Midbrain (tissue), 1 donor: ENCODE data around the gene CEP85.
"Not testable (repeated sequence)": the region's sequence is repeated elsewhere in the genome, so short reads cannot be mapped to it uniquely, and the experiment has no call there.

Experiments used
- DNase-seq: peaks from one replicate; lab custom pipeline; 2025; lab: John Stamatoyannopoulos, UW

The CEP85 gene

DNA sequence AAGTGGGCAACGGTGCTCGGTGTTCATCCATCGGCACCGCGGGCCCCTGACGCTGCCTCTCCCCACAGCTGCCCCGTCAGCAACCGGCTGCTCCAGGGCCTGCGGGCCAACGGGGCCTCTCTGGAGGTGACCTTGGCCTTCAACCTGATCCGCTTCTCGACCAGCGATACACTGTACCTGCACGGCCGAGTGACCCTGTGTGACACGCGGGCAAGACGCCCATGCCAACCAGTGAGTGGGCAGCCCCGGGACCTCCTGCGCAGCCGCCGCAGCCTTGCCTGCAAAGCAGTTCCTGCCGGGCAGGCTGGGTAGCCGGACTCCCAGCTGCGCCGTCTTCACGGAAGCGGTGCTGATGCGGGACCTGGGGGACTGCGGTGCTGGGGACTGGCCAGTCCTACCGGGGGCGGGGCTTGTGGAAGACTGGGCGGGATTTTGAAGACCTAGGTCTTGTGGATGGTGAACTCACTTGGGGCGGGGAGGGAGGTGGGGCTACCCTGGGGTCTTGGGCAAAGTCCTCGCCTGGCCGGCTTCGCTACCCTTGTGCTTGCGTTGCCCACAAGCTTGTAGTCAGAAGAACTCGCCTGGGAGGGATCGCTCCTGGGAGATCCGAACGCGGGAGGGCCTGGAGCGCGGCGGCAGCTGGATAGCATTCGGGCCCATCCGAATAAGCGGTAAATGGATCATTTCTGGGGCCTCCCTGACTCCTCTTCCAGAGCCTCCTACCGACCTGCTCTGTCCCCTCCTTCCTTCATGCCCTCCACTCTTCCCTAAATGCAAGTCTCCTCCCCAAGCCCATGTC lies 8.8 kb upstream of the CEP85 start:
- peak; percentile 30 for DNase-seq

DNA sequence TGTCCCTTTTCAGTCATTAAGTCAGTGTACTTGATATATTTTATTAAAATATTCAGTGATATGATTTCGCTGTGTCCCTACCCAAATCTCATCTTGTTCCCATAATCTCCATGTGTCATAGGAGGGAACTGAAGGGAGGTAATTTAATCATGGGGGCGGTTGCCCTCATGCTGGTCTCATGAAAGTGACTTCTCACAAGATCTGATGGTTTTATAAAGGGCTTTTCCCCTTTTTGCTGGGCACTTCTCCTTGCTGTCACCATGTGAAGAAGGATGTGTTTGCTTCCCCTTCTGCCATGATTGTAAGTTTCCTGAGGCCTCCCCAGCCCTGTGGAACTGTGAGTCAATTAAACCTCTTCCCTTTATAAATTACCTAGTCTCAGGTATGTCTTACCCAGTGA lies 3.3 kb upstream of the CEP85 start:
- not testable (repeated sequence) for DNase-seq

DNA sequence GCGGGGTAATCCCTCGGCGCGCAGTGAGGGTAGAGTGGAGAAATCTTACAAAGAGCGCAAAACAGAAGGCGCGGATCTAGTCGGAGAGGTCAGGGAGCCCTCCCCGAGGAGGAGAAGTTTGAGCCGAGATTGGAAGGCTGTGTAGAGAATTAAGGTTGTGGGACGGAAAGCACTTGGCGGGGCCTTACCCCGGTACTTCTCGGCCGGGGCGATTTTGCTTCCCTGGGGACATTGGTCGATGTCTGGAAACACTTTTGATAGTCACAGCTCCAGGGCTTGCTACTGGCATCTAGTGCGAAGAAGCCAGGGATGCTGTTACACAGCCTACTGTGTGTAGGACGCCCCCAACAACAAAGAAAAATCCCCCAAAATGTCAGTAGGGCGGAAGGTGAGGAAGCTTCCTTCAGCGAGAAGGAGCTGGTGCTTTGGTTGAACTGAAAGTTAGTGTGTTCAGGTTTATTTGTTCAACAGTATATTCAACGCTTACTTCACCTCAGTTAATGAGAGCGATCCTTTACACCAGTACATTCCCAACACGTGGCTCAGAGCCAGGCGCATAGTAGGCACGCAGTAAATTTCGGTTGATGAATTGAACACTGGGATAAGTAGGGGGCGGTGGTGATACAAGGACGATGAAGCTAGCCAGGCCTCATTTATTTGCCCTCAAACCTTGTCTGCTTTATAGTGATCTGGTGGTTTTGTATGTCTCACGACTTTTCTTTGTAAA lies 807 bp downstream of the CEP85 start:
- DNase-seq: no peak

DNA sequence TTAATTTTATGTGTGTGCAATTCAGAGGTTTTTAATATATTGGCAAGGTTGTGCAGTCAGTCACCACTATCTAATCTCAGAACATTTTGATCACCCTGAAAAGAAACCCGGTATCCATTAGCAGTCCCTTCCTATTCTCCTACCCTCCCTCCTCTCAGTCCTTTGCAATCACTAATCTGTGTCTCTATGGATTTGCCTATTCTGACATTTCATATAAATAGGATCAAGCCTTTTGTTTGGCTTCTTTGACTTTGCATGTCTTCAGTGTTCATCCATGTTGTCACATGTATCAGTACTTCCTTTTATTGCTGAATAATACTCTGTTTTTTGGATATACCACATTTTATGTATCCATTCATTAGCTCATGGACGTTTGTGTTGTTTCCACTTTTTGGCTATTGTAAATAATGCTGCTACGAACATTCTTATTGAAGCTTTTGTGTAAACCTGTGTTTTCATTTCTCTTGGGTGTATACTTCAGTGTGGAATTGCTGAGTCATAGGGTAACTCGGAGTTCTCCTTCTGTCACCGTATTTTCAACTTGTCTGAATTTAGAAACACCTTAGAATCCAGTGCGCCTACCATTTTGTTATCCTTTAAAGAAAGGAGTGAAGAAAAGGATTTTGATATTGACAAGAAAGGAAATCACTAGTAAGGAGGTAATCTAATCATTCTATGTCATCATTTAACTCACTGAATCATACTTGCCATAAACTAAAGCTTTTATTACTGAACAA lies 3.4 kb downstream of the CEP85 start:
- no peak for DNase-seq

DNA sequence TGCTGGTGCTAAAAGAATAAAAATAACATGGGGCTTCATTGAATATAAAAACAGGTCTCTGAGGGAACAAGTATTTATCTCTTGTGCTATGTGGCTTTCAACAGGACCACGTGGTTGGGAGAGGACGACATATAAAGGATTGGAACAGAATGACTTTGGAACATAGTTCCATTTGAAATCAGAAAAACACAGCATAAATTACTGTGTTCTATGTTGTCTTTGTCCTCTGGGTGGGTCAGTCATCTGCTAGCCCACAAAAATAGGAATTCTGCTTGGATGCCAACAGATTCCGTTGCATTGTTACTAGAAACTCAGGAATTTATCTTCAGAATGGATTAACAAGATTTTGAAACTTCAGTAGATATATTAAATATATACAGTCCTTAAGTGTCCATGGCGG lies 5.9 kb downstream of the CEP85 start:
- DNase-seq: peak; percentile 75

DNA sequence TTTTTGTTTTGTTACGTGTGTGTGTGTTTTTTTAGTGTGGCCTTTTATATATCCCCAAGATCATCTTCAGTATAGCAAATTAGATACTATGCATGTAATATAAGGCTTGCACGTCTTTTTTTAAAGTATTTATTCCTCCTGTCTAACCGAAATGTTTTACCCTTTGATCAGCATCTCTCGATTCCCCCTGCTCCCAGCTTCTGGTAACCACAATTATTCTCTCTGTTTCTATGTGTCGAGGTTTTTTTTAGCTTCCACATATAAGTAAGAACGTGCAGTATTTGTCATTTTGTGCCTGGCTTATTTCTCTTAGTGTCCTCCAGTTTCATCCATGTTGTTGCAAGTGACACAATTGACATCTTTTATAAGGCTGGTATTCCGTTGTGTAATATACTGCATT lies 18.7 kb downstream of the CEP85 start:
- DNase-seq: no peak

DNA sequence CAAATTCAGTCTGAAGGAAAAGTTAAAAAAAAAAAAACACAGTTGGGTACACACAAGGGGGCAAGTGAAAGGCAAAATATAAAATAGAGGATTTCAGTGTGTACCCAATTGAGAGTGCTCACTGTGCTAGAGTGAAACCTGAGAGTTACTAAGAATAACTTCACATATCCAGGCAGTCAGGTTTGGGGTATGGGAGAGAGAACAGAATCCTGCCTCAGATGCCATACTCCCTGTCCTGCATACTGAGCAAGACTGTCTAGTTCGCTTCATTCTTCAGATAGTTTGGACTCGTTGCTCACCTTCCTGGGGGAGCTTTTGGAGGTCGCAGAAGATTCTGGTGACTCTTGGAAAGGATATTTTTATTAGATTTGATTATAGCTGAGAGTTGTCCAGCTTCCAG lies 20.4 kb downstream of the CEP85 start:
- DNase-seq: no peak

DNA sequence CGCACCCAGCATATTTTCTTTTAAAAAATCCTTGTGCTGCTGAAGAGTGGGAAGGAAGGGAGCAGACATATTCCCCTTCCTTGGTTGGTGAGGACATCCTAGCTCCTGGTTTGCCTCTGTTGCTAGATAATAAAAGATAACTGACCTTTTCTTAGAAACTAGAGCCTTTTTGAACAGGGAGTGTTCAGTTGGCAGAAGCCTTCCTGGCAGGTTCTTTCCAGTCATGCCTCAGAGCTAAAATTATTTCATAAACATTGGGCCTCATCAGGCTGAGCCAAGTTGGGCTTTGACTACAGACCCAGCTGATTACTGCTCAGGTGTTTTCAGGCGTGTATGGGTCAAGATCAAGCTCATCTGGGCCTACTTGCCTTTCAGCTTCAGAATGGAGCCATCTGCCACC lies 23.2 kb downstream of the CEP85 start:
- no peak for DNase-seq

DNA sequence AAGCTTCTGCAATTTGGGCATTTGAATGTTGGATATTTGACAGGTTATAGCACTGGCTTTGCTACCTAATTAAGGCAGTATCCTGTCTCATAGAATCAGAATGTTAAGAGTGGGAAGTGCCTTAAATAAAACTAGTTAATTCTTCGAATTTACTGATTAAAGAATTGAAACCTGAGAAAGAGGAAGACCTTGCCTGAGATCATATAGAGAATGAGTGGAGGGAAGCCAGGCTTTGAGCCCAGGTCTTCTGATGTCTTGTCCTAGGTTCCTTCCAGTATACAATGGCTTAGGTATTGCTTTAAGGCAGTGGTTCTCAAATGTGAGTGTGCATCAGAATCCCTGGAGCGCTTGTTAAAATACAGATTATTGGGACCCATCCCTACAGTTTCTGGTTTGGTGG lies 25.0 kb downstream of the CEP85 start:
- DNase-seq: no peak

DNA sequence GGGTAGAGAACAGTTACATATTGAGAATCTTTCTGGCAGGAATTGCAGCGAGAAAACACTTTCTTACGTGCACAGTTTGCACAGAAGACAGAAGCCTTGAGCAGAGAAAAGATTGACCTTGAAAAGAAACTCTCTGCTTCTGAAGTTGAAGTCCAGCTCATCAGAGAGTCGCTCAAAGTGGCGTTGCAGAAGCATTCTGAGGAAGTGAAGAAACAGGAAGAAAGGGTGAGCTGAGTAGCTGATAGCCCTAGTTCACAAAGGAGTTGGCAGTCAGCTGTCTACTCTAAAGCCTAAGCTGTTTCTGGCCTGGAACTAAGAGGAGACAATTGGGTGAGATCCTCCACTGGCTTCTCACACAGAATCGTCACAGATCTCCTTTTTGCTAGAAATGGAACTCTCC lies 25.6 kb downstream of the CEP85 start:
- no peak for DNase-seq

DNA sequence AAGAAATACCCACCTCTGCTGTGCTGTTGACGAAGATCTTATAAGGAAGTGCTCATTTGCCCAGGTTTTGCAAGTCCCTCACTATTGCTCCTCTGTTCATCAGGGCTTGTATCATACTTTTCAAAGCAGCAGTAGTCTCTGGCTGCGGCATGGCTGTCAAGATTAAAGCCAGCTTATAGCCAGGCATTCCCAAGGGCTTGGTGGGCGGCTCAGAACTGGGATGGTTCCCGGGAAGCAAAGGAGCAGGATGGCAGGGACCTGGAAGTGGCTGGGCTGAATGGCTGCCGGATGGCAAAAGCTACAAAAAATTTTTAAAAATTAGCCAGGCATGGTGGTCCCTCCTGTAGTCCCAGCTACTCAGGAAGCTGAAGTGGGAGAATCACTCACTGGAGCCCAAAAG lies 29.2 kb downstream of the CEP85 start:
- no peak for DNase-seq

DNA sequence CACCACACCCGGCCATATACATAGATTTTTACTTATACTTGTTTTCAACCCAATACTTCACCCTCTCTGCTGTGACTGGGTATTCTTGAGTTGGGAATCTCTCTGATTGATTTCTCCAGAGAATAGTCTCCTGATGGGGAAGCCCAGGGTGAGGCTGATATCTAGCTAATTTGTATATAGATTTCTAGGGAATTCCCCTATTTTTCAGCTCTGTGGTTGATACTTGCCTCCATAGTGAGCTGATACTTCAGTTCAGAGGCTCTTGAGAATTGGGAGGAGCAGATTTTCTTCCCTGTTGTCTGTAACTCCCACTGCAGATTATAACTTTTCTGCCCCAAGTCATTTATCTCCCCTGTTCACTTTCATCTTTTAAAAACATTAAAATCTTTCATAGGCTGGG lies 31.4 kb downstream of the CEP85 start:
- no peak for DNase-seq

DNA sequence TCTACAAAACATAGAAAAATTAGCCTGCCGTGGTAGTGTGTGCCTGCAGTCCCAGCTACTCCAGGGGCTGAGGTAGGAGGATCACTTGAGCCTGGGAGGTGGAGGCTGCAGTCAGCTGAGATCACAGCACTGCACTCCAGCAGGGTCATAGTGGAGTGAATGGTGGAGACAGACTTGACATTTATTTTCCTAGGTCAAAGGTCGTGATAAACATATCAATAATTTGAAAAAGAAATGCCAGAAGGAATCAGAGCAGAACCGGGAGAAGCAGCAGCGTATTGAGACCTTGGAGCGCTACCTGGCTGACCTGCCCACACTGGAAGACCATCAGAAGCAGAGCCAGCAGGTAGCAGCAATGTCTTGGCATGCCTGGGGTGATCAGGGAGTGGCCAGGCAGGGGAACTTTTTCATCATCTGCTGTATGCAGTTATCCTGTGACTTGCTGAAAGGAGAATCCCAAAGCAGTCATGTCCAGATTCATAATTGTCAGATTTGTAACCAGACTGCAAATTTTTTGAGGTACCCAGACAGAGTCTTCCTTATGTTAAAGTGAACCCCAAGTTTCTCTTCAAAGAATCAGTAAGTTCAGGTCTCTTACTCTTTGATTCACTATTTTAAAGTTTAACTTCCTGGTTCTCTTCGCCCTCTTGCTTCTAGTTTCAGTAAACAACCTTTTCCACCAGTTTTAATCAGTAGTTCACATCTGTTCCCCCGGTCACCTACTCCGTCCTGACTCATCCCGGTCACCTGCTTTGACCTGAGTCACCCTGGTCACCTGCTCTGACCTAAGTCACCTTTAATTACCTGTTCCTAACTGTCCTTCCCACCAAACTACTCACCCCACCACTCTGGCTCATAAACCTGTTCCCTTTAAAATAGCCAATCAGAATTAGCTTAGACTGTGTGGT lies 34.5 kb downstream of the CEP85 start:
- DNase-seq: no peak

DNA sequence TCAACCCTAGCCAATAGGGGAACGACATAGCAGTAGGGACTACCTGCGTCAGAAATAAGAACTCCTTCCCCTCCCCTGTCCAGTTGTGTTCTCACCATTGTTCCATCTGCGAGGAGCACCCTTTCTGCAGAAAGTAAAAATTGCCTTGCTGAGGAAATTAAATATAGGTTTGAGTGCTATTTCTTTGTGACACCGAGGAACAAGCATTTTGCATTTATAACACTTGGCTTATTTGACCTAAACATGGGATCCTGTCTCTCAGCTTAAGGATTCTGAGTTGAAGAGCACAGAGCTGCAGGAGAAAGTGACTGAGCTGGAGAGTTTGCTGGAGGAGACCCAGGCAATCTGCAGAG lies 35.2 kb downstream of the CEP85 start:
- no peak for DNase-seq

DNA sequence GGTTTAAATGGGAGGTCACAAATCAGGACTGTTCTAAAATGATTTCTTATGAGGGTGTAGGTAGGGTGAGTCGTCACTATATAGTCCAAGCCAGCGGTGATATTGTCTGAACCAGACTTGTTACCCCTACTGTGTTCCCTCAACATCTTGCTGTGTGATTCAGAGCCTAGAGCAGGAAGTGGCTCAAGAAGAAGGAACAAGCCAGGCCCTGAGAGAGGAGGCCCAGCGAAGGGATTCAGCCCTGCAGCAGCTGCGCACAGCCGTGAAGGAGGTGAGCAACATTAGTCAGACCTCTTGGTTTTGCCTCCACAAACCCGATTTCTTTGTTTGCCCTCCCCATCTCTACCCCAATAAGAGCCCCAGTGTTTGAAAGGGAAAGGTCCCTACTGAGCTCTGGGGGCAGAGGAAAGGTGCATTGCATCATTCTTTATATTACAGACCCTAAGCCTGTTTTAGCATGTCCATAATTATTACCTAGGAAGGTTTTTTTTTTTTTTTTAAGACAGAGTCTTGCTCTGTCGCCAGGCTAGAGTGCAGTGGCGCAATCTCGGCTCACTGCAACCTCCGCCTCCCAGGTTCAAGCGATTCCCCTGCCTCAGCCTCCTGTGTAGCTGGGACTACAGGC lies 40.9 kb downstream of the CEP85 start:
- no peak for DNase-seq

DNA sequence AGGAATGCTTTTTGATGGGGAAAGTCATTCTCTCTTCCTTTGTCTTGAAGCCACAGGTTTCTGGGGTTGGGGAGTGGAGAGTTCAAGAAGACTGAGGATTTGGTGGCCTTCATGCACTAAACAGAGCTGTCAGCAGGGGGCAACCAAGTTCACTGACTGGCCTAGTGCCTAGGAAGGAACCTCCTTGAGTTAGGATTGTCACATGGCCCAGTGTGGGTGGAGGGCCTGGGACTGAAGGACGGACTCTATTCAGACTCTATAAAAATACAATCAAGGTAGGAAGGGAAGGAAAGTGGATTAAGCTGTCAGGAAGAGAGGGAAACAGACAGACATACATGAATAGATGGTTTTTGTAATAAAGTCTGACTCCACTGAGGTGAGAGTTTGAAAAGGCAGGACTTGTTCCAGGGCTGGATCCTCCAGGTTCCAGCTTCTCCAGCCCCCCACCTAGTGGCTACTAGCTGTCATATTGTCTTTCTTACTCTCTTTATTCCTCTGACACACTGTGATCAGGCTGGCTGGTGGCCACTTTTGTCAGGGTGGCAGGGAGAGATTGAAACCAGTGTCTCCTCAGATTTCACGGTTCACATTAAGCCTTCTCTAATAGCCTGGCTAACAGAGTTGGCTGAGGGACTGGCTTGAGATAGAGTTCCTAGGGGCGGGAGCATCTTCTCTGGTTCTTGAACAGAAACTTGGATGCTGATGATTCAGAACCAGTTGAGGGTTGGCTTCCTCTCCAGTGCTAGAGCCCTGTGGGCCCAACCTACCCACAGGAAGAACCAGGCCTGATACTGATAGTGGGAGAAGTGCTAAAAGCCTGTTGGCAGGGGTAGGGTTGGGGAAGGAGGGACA lies 41.8 kb downstream of the CEP85 start:
- DNase-seq: peak; percentile 82

DNA sequence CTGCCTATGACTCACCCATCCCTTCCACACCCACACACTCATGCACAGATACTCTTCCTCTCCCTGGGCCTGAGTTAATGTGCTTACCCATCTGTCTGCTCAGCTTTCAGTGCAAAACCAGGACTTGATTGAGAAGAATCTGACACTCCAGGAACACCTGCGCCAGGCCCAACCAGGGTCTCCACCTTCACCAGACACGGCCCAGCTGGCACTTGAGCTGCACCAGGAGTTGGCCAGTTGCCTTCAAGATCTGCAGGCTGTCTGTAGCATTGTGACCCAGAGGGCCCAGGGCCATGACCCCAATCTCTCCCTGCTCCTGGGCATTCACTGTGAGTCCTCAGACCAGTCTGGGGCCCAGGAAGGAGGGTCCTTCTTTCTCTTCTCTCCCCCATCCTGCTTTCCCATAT lies 42.4 kb downstream of the CEP85 start:
- DNase-seq: no peak

DNA sequence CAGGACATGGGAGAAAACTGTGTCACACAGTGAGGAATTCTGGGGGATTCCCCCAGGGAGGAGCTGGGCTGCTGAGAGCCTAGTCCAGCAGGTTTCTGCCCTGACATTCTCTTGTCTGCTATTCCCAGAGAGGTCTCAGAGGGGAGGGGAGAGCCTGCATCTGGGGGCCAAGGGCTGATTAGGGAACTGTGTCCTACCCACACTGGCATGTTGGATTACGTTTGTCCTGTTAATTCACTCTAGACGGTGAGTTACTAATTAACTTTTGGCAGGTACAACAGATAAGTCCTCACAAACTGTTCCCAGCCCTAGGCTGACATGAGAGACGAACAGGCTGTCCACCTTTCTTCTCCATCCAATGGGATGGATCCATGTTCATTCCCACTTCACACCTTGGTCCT lies 43.3 kb downstream of the CEP85 start:
- no peak for DNase-seq

DNA sequence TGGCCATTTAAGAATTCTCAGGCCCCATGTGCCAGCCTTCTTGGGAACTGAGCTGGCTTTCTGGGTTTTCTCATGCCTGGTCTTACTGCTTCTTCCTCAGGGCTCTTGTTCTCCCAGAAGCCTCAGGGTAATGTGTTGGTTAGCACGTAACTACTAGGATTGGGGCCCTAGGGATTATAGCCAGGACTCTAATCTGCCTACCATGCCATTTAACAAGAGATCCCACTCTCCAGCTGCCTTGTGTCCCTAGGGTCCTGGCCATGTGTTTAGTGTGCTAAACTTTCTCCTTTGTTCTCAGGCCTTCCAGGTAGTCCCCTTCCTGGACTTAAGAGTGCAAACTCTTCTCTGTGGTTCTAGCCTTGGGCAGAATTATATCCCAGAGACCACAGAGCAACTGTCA lies 43.7 kb downstream of the CEP85 start:
- no peak for DNase-seq

DNA sequence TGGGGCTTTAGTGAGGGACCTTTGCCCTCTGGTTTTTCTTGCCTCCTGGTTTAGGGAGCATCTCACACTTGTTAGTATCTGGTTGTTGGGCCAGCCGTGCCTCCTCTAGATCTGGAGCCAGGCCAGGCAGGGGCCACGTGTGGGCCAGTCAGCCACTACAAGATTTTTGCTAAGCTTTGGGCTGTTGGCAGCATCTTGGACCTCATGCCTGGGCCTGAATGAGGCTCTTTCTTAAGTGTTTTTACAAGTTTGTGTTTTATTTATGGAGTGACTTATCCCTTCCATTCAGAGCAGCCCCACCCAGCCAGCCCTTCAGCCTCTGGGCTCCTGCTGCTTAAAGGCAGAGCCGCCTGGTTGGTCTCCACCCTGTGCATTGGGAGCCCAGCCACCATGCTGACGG lies 44.3 kb downstream of the CEP85 start:
- DNase-seq: no peak
